Measurements from ENCODE around the gene MGARP.

DNA sequence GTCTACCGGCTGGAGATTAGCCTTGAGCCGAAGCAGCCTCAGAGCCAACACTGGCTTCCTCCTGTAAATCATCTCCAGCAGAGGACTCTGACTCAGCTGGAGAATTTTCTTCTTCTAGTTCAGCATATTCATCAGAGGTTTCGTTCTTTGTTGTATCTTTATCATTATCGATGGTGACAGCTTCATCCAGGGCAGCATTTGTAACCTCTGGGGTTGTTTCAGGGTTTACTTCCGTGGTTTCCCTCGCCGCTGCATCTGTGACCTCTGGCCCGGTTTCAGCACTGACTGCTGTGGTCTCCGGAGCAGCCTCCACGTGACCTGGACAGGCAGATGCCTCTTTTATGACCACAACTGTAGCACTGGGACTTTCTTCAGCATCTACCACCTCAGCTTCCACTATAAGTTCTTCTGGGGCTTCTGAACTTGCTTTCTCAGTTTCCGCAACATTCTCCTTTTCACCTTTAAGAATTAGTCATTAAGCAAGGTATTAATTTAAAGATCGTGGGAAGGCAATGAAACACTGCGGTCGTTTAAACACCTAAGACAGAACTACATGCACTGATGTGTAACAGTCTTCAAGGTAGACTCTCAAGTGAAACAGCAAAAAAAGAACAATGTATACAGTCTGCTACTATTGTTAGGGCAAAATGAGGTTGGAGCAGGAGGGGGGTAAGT, 13.3 kb downstream of the MGARP start:
- TF ChIP-seq POLR2AphosphoS5 (IDR thresholded peaks at IDR 0.05), result no peak
- TF ChIP-seq, protein P1, sequence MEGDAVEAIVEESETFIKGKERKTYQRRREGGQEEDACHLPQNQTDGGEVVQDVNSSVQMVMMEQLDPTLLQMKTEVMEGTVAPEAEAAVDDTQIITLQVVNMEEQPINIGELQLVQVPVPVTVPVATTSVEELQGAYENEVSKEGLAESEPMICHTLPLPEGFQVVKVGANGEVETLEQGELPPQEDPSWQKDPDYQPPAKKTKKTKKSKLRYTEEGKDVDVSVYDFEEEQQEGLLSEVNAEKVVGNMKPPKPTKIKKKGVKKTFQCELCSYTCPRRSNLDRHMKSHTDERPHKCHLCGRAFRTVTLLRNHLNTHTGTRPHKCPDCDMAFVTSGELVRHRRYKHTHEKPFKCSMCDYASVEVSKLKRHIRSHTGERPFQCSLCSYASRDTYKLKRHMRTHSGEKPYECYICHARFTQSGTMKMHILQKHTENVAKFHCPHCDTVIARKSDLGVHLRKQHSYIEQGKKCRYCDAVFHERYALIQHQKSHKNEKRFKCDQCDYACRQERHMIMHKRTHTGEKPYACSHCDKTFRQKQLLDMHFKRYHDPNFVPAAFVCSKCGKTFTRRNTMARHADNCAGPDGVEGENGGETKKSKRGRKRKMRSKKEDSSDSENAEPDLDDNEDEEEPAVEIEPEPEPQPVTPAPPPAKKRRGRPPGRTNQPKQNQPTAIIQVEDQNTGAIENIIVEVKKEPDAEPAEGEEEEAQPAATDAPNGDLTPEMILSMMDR (IDR thresholded peaks at IDR 0.05; ENCODE audit: poor library complexity, severe bottlenecking), result no peak
- TF ChIP-seq EP300 (conservative IDR thresholded peaks at IDR 0.05; ENCODE audit: poor library complexity, severe bottlenecking), result no peak
